HepG2 (cell line): ENCODE results near the gene CYB5R2. TPM values are rescaled to one million over a fixed set of nuclear protein-coding genes. Genes with fewer than 3 reads are reported as not detected.

Source experiments
- CBFB ChIP-seq: sonication (generic); formaldehyde crosslinking; IDR thresholded peaks from 2 replicates; pipeline ENCODE4 v1.4.0; 2020; ENCODE audit warnings: missing genetic modification reagents
- ZFP62 ChIP-seq: sonication (generic); formaldehyde crosslinking; IDR thresholded peaks from 2 replicates; pipeline ENCODE4 v1.4.0; 2020; ENCODE audit warnings: missing genetic modification reagents
- ZKSCAN1 ChIP-seq: fragments of 150-350 bp; IDR thresholded peaks from 2 replicates; pipeline ENCODE4 v1.6.1; 2014; ENCODE audit warnings: low read length
- ZNF331 ChIP-seq: sonication (generic); formaldehyde crosslinking; IDR thresholded peaks from 2 replicates; pipeline ENCODE4 v1.4.0; 2020; ENCODE audit warnings: missing genetic modification reagents
- ZNF383 ChIP-seq: sonication (generic); formaldehyde crosslinking; IDR thresholded peaks from 2 replicates; pipeline ENCODE4 v1.4.0; 2020; ENCODE audit warnings: missing genetic modification reagents, mild to moderate bottlenecking, borderline replicate concordance
- ZNF503 ChIP-seq: sonication (generic); formaldehyde crosslinking; IDR thresholded peaks from 2 replicates; pipeline ENCODE4 v1.4.0; 2020; ENCODE audit warnings: missing genetic modification reagents
- ZNF619 ChIP-seq: sonication (generic); formaldehyde crosslinking; IDR thresholded peaks from 2 replicates; pipeline ENCODE4 v1.4.0; 2020; ENCODE audit warnings: mild to moderate bottlenecking, missing genetic modification reagents
- ZNF772 ChIP-seq: sonication (generic); formaldehyde crosslinking; IDR thresholded peaks from 2 replicates; pipeline ENCODE4 v1.5.0; 2020; ENCODE audit warnings: mild to moderate bottlenecking, missing genetic modification reagents
- polyA plus RNA-seq, 8 experiments: library from polyadenylated mRNA; depleted of rRNA in 3 of 8; stranded (reverse) in 7 of 8; unstranded in 1 of 8; fragments of >200 nt; fragmentation: Illumina TruSeq in 4 of 8; extraction: Trizol in 4 of 8; gene quantifications; 2 replicates each; pipeline versions ENCODE4 v1.2.1 to v1.2.3, GENCODE V29; 2011 to 2016; ENCODE audit warnings: low read depth in 4 of 8, missing spikeins in 1 of 8, mixed read lengths in 1 of 8; ENCODE audit not compliant: insufficient read depth in 1 of 8
- total RNA-seq, 5 experiments: library from RNA; depleted of rRNA; stranded (reverse); fragments of >200 nt; fragmentation: Illumina TruSeq; extraction: Trizol; gene quantifications; 2 replicates each; pipeline ENCODE4 v1.2.3, GENCODE V29; 2016; ENCODE audit warnings: low read depth in 1 of 5
- TF ChIP-seq, protein P1 (sequence below): sonication (generic); formaldehyde crosslinking; IDR thresholded peaks from 2 replicates; pipeline ENCODE4 v1.4.0; 2020; ENCODE audit warnings: mild to moderate bottlenecking, missing genetic modification reagents
- TF ChIP-seq, protein P2 (sequence below): sonication (generic); formaldehyde crosslinking; IDR thresholded peaks from 2 replicates; pipeline ENCODE4 v1.4.0; 2020; ENCODE audit warnings: missing genetic modification reagents

CYB5R2 gene
- total and polyA plus RNA-seq, 2 of the 13 experiments (the other 11 are each of a cell fraction or from before 2014, with no cell fraction given): 0.40 to 0.51 TPM

DNA sequence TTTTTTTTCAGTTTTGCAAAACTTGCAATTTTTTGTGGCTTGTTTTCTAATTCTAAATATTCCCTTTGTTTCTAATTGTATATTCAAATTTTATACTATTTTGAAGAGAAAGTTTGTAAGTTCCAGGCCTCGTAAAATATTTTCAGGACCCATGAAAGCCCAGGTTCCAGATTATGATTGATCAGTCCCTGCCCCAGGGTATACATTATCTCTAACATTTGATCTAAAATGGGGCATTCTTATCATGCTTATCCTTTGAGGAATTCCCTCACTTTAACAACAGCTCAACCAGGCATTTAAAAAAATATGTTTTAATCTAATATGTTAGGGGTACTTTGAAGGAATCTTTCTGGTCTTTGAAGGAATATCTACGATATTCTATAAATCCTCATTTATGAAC lies 26.4 kb downstream of the CYB5R2 start (continued):
- TF ChIP-seq ZNF503: no peak
- TF ChIP-seq ZKSCAN1: no peak
- TF ChIP-seq ZFP62 (CRISPR knock-in tag): no peak
- no peak for TF ChIP-seq ZNF331 (CRISPR knock-in tag)
- TF ChIP-seq ZNF383 (CRISPR knock-in tag): no peak
- TF ChIP-seq, protein P1, sequence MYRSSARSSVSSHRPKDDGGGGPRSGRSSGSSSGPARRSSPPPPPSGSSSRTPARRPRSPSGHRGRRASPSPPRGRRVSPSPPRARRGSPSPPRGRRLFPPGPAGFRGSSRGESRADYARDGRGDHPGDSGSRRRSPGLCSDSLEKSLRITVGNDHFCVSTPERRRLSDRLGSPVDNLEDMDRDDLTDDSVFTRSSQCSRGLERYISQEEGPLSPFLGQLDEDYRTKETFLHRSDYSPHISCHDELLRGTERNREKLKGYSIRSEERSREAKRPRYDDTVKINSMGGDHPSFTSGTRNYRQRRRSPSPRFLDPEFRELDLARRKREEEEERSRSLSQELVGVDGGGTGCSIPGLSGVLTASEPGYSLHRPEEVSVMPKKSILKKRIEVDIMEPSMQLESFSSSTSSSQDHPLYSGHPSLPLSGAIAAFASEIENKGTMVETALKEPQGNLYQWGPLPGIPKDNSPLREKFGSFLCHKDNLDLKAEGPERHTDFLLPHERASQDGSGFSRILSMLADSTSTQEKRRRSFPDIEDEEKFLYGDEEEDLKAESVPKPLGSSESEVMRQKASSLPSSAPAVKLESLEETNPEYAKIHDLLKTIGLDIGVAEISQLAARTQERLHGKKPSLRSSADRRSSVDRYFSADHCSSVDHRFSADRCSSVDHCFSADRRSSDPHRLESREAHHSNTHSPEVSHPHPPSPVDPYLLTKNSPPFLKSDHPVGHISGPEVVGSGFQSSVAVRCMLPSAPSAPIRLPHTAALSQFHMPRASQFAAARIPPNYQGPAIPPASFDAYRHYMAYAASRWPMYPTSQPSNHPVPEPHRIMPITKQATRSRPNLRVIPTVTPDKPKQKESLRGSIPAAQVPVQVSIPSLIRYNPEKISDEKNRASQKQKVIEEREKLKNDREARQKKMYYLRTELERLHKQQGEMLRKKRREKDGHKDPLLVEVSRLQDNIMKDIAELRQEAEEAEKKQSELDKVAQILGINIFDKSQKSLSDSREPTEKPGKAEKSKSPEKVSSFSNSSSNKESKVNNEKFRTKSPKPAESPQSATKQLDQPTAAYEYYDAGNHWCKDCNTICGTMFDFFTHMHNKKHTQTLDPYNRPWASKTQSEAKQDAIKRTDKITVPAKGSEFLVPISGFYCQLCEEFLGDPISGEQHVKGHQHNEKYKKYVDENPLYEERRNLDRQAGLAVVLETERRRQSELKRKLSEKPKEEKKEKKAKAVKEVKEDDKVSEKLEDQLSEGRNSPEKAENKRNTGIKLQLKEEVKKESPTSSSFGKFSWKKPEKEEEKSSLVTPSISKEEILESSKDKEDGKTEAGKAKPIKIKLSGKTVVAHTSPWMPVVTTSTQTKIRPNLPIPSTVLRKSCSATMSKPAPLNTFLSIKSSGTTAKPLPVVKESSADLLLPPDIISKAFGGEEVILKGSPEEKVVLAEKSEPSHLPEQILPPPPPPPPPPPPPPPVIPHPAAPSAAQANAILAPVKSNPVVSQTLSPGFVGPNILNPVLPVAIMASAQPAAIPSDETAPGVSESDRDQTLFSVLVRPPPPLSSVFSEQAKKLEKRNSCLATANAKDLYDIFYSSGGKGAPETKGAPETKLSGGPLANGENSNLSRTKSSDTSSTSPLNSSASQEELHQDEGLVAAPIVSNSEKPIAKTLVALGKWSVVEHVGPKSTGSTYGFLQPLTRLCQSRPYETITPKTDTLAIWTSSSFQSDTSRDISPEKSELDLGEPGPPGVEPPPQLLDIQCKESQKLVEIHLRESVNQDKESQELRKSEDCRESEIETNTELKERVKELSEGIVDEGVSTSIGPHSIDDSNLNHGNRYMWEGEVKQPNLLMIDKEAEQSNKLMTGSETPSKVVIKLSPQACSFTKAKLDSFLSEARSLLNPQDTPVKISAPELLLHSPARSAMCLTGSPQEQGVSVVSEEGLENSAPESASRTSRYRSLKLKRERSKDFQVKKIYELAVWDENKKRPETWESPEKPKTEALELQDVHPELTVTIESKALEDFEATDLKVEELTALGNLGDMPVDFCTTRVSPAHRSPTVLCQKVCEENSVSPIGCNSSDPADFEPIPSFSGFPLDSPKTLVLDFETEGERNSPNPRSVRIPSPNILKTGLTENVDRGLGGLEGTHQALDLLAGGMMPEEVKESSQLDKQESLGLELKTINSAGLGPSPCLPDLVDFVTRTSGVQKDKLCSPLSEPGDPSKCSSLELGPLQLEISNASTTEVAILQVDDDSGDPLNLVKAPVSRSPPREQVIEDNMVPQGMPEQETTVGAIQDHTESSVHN (CRISPR knock-in tag): no peak
- no peak for TF ChIP-seq ZNF619 (CRISPR knock-in tag)
- no peak for TF ChIP-seq CBFB (CRISPR knock-in tag)
- TF ChIP-seq, protein P2, sequence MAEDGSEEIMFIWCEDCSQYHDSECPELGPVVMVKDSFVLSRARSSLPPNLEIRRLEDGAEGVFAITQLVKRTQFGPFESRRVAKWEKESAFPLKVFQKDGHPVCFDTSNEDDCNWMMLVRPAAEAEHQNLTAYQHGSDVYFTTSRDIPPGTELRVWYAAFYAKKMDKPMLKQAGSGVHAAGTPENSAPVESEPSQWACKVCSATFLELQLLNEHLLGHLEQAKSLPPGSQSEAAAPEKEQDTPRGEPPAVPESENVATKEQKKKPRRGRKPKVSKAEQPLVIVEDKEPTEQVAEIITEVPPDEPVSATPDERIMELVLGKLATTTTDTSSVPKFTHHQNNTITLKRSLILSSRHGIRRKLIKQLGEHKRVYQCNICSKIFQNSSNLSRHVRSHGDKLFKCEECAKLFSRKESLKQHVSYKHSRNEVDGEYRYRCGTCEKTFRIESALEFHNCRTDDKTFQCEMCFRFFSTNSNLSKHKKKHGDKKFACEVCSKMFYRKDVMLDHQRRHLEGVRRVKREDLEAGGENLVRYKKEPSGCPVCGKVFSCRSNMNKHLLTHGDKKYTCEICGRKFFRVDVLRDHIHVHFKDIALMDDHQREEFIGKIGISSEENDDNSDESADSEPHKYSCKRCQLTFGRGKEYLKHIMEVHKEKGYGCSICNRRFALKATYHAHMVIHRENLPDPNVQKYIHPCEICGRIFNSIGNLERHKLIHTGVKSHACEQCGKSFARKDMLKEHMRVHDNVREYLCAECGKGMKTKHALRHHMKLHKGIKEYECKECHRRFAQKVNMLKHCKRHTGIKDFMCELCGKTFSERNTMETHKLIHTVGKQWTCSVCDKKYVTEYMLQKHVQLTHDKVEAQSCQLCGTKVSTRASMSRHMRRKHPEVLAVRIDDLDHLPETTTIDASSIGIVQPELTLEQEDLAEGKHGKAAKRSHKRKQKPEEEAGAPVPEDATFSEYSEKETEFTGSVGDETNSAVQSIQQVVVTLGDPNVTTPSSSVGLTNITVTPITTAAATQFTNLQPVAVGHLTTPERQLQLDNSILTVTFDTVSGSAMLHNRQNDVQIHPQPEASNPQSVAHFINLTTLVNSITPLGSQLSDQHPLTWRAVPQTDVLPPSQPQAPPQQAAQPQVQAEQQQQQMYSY (CRISPR knock-in tag): no peak
- TF ChIP-seq ZNF772 (CRISPR knock-in tag): no peak
